Ovary (tissue), 9 donors: ENCODE measurements around the gene ASCC3. TPM values are rescaled to one million over a fixed set of nuclear protein-coding genes. Genes with fewer than 3 reads are reported as not detected.

Source experiments
- DNase-seq, 5 donors: peaks; one replicate each; pipeline ENCODE4 v3.0.0-alpha.2; 2019 to 2020
- H3K27ac ChIP-seq, 2 donors: fragments of 200-600 bp; one replicate each; pipeline versions ENCODE4 v1.5.1 to v1.8.0; 2019 to 2022
- H3K27me3 ChIP-seq: fragments of 200-600 bp; one replicate; pipeline ENCODE4 v1.8.0; 2022
- H3K36me3 ChIP-seq: fragments of 200-600 bp; sonication (generic); one replicate; pipeline ENCODE4 v1.5.1; 2019
- H3K4me1 ChIP-seq: one replicate; pipeline ENCODE4 v1.8.1; 2013; ENCODE audit warnings: mild to moderate bottlenecking, moderate library complexity; ENCODE audit not compliant: insufficient read depth
- H3K4me3 ChIP-seq: fragments of 200-600 bp; sonication (generic); one replicate; pipeline ENCODE4 v1.5.1; 2017
- H3K9me3 ChIP-seq, 2 donors: fragments of 200-600 bp in 1 of 2; sonication (generic) in 1 of 2; one replicate each; pipeline versions ENCODE4 v1.5.1 to v1.8.1; 2013 to 2019; ENCODE audit warnings: mild to moderate bottlenecking in 1 of 2, moderate library complexity in 1 of 2
- CTCF ChIP-seq, 3 donors: fragments of 450-650 bp in 2 of 3; fragments of 200-600 bp in 1 of 3; IDR thresholded peaks; one replicate each; pipeline versions ENCODE4 v1.5.1 to v1.8.0; 2016 to 2022; ENCODE audit warnings: antibody characterized with exemption in 3 of 3, mild to moderate bottlenecking in 1 of 3
- EP300 ChIP-seq: sonication (generic); formaldehyde crosslinking; IDR thresholded peaks from one replicate; pipeline ENCODE4 v1.6.1; 2017; ENCODE audit warnings: antibody characterized with exemption
- POLR2A ChIP-seq: fragments of 450-650 bp; IDR thresholded peaks from one replicate; pipeline ENCODE4 v1.6.1; 2017; ENCODE audit warnings: antibody characterized with exemption, mild to moderate bottlenecking, moderate library complexity
- WGBS, 3 donors: extraction: QIAGEN DNeasy Blood & Tissue Kit in 1 of 3; methylation state at CpG; one replicate each; pipeline versions ENCODE4 v1.1.5 to v1.1.7; 2013 to 2017; 5-methylcytosine and 5-hydroxymethylcytosine counted together
- intact Hi-C, 4 donors: fragments of 100-400 bp; cut with DNase I; formaldehyde crosslinking; loops; one replicate each; pipeline versions ENCODE4 v1.11.0 to v1.15.1; 2022 to 2023
- polyA plus RNA-seq, 2 donors: library from polyadenylated mRNA; stranded (reverse); fragments of 200-250 nt in 1 of 2; fragments of 350-450 nt in 1 of 2; fragmentation: Illumina TruSeq in 1 of 2; extraction: RNeasy Lipid Tissue Mini Kit (QIAGEN cat#74804) in 1 of 2; gene quantifications; one replicate each; pipeline ENCODE4 v1.2.3, GENCODE V29; 2013 to 2014
- total RNA-seq, 7 donors: library from RNA; depleted of rRNA in 2 of 7; stranded (reverse); fragments of >200 nt in 2 of 7; fragmentation: NEBNext Ultra II Directional in 3 of 7; extraction: Animal tissue kit (Norgen Biotek cat#: 25700) in 3 of 7; gene quantifications; one replicate each; pipeline versions ENCODE4 v1.1.0 to v1.2.4, GENCODE V29; 2016 to 2023
- donor health status: DM: no; HTN: no; CAD: no; lungs with moderate emphysema.
- donor health status: DM: no; HTN: no; CAD: no.
- donor health status: Bipolar disorder and iron deficiency.
- donor health status: DM: yes; HTN: yes; CAD: no.
- donor health status: DM: no; HTN: no; CAD: no.
- donor health status: DM: yes; HTN: yes; CAD: no.

The ASCC3 gene
- total and polyA plus RNA-seq, 9 donors: 8.2 to 34.2 (median 22.0) TPM

- Histone ChIP-seq H3K27ac (no peak overlapping the region), H3K4me3 (no peak overlapping the region), H3K36me3 (no peaks in the 10 kb centered on the region), H3K9me3 (no peaks in the 10 kb centered on the region), H3K27me3 (no peaks in the 10 kb centered on the region), H3K4me1 (no peaks in the 10 kb centered on the region)
- TF ChIP-seq EP300 (no peak), POLR2A (no peak), CTCF (IDR thresholded peaks at IDR 0.05) (no peak)
- 89 to 91% (median 90%) methylated on average over 24 of the region's 24 CpGs for WGBS, 3 donors
- DNase-seq: no peak
- intact Hi-C loops: no loop called here
These were observed 32.5 kb upstream of the ASCC3 start for GRCh38 chr6:100913400-100914276.

- Histone ChIP-seq H3K9me3 (no peaks in the 10 kb centered on the region), H3K27ac (no peak overlapping the region), H3K36me3 (no peaks in the 10 kb centered on the region), H3K4me1 (no peaks in the 10 kb centered on the region), H3K27me3 (no peaks in the 10 kb centered on the region), H3K4me3 (no peak overlapping the region)
- WGBS, 3 donors: 29 to 53% (median 33%) methylated on average over 1 of the region's 1 CpG
- DNase-seq: no peak
- intact Hi-C loops: no loop called here
- TF ChIP-seq CTCF (IDR thresholded peaks at IDR 0.05): no peak
- no peak for TF ChIP-seq POLR2A
- TF ChIP-seq EP300: no peak
These were observed 25.2 kb upstream of the ASCC3 start for GRCh38 chr6:100906325-100906724.

- intact Hi-C loops: no loop called here
- no peak overlapping the region for H3K27ac ChIP-seq
- no peaks in the 10 kb centered on the region for H3K9me3 ChIP-seq
- no peaks in the 10 kb centered on the region for H3K27me3 ChIP-seq
- H3K4me1 ChIP-seq: no peaks in the 10 kb centered on the region
- H3K36me3 ChIP-seq: no peaks in the 10 kb centered on the region
- TF ChIP-seq POLR2A (no peak), CTCF (IDR thresholded peaks at IDR 0.05) (no peak), EP300 (no peak)
- H3K4me3 ChIP-seq: no peak overlapping the region
- no peak for DNase-seq
- 88 to 92% (median 88%) methylated on average over 4 of the region's 4 CpGs for WGBS, 3 donors
These were observed 23.9 kb upstream of the ASCC3 start for GRCh38 chr6:100905067-100905466.

- WGBS, 3 donors: 71 to 89% (median 87%) methylated on average over 4 of the region's 4 CpGs
These were observed 23.2 kb upstream of the ASCC3 start for GRCh38 chr6:100904316-100904715.

More at GRCh38 chr6:100904316-100904715, 23.2 kb upstream of the ASCC3 start:
- H3K4me1 ChIP-seq: no peaks in the 10 kb centered on the region
- H3K27ac ChIP-seq: no peak overlapping the region
- no peak for DNase-seq
- H3K36me3 ChIP-seq: no peaks in the 10 kb centered on the region
- H3K4me3 ChIP-seq: no peak overlapping the region
- intact Hi-C loops: no loop called here
- H3K9me3 ChIP-seq: no peaks in the 10 kb centered on the region
- TF ChIP-seq EP300 (no peak), CTCF (IDR thresholded peaks at IDR 0.05) (no peak), POLR2A (no peak)
- no peaks in the 10 kb centered on the region for H3K27me3 ChIP-seq
